Fibroblast of villous mesenchyme (primary cell): ENCODE data around the gene CLCA4. TPM values are rescaled to one million over a fixed set of nuclear protein-coding genes. Genes with fewer than 3 reads are reported as not detected.
A peak's percentile ranks its signal among the peaks of the same experiment; 100 is the strongest.

Source experiments
- DNase-seq: peaks from one replicate; pipeline ENCODE4 v3.0.0-alpha.2; 2010; ENCODE audit warnings: low read depth
- H3K4me3 ChIP-seq: 2 replicates; pipeline ENCODE4 v1.5.1; 2011; ENCODE audit warnings: low read depth, mild to moderate bottlenecking, low read length
- total RNA-seq: library from RNA; depleted of rRNA; stranded (reverse); fragments of >200 nt; gene quantifications from 2 replicates; pipeline ENCODE4 v1.2.3, GENCODE V29; 2012
- TF ChIP-seq, protein P1 (sequence below): IDR thresholded peaks from 2 replicates; pipeline ENCODE4 v1.5.1; 2012; ENCODE audit warnings: low read depth, mild to moderate bottlenecking, low read length; ENCODE audit not compliant: insufficient read depth

Gene CLCA4
- total RNA-seq, 1 donor: not detected

- TF ChIP-seq, protein P1, sequence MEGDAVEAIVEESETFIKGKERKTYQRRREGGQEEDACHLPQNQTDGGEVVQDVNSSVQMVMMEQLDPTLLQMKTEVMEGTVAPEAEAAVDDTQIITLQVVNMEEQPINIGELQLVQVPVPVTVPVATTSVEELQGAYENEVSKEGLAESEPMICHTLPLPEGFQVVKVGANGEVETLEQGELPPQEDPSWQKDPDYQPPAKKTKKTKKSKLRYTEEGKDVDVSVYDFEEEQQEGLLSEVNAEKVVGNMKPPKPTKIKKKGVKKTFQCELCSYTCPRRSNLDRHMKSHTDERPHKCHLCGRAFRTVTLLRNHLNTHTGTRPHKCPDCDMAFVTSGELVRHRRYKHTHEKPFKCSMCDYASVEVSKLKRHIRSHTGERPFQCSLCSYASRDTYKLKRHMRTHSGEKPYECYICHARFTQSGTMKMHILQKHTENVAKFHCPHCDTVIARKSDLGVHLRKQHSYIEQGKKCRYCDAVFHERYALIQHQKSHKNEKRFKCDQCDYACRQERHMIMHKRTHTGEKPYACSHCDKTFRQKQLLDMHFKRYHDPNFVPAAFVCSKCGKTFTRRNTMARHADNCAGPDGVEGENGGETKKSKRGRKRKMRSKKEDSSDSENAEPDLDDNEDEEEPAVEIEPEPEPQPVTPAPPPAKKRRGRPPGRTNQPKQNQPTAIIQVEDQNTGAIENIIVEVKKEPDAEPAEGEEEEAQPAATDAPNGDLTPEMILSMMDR: no peak
- H3K4me3 ChIP-seq: peak overlapping the region; percentile 42
Observed at GRCh38 chr1:86503406-86504136, 43.3 kb upstream of the CLCA4 start.

DNA sequence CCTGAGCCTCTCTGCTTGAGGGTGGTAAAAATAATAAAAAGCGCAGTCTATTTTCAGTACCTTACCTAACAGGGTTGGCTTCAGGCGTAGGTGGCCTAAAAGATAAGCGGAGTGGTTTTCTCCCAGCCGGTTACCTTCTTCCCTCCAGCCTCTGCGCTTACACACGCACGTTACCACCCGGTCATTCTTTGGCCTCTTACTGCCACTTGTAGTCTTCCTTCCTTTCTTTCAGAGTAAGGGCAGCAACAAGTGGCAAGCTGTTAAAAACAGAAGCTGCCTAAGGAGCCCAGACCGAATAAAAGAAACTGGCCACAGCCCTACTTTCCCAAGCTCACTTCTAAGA lies 42.8 kb upstream of the CLCA4 start:
- H3K4me3 ChIP-seq: peak overlapping the region; percentile 42
- TF ChIP-seq, protein P1: no peak
- DNase-seq: no peak

More at GRCh38 chr1:86503406-86504136, 43.3 kb upstream of the CLCA4 start:
- DNase-seq: peak; percentile 58

DNA sequence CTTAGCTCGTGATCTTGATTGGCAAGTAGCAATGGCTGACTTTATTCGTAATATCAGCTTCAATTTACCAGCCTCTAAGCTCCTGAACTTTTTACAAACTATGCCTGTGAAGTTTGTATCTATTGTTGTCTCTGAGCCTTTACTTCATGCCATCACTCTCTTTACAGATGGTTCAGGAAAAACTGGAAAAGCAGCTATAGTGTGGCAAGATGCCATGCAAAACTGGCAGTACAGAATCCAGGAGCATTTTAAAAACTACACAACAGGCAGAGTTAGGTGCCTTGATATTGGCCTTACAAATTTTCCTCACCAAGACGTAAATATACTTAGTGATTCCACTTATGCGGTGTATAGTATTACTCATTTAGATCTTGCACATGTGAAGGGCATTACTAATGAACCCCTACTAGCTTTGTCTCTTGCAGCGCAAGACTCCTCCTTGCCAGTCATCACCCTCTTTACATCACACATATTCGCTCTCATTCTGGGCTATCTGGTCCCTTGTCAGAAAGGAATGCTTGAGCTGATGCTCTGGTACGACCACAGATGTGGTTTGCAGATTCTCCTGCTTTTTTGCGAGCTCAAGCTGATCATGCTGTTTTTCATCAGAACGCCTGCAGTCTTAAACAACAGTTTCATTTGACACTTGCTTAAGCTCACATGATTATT lies 41.8 kb upstream of the CLCA4 start:
- DNase-seq: peak; percentile 79
- no peak overlapping the region for H3K4me3 ChIP-seq
- TF ChIP-seq, protein P1: no peak

DNA sequence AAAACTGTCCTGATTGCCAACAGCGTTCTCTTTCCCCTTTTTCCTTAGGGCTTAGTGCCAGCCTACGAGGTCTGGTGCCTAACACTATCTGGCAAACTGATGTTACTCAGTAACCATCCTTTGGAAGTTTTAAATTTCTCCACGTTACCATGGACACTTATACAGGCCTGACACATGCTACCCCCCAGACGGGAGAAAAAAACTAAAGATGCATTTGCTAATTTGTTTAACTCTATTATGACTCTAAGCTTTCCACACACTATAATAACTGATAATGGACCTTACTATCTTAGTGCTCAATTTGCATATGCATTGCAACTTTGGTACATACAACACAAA lies 41.3 kb upstream of the CLCA4 start:
- DNase-seq: no peak
- no peak overlapping the region for H3K4me3 ChIP-seq
- TF ChIP-seq, protein P1: no peak

- H3K4me3 ChIP-seq: no peak overlapping the region
- TF ChIP-seq, protein P1: peak; percentile 58
- peak; percentile 52 for DNase-seq
Observed at GRCh38 chr1:86507935-86508582, 38.8 kb upstream of the CLCA4 start.

DNA sequence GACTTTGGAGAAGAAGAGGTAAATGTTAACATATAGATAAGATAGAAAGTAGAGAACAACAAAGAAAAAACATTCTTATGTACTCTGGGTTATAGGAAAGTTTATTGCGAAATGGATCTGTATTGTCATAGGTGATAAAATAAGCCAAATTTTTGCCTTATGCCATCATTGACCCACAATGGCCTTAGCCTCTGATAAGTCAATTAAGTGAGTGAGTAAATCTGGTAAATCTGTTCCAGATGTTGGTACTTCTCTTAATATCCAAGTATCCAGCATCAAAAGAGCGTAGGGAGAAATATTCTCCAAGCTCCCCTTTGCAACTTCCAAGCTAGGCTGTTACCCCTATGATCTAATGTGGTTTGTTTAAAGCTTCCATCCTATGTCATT lies 38.3 kb upstream of the CLCA4 start:
- no peak overlapping the region for H3K4me3 ChIP-seq
- TF ChIP-seq, protein P1: no peak
- DNase-seq: peak; percentile 23
